ENCODE results near the gene SHC4.

The SHC4 gene

GRCh38 chr15:48832648-48833047 is 131.1 kb downstream of the SHC4 start:
- Histone ChIP-seq H3K27ac (replicated peaks) (no peak overlapping the region), H3K27me3 (ENCODE audit: insufficient read depth, poor library complexity, severe bottlenecking) (no peaks in the 10 kb centered on the region), H3K4me3 (replicated peaks; ENCODE audit: insufficient read depth, low read length) (no peak overlapping the region)
- no peak for TF ChIP-seq REST (IDR thresholded peaks at IDR 0.05; ENCODE audit: insufficient replicate concordance, low read depth)
- TF ChIP-seq, protein P1, sequence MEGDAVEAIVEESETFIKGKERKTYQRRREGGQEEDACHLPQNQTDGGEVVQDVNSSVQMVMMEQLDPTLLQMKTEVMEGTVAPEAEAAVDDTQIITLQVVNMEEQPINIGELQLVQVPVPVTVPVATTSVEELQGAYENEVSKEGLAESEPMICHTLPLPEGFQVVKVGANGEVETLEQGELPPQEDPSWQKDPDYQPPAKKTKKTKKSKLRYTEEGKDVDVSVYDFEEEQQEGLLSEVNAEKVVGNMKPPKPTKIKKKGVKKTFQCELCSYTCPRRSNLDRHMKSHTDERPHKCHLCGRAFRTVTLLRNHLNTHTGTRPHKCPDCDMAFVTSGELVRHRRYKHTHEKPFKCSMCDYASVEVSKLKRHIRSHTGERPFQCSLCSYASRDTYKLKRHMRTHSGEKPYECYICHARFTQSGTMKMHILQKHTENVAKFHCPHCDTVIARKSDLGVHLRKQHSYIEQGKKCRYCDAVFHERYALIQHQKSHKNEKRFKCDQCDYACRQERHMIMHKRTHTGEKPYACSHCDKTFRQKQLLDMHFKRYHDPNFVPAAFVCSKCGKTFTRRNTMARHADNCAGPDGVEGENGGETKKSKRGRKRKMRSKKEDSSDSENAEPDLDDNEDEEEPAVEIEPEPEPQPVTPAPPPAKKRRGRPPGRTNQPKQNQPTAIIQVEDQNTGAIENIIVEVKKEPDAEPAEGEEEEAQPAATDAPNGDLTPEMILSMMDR (IDR thresholded peaks at IDR 0.05; ENCODE audit: insufficient read depth, low read length): no peak
- TF ChIP-seq SPI1 (IDR thresholded peaks at IDR 0.05; ENCODE audit: borderline replicate concordance, low read depth): no peak
- TF ChIP-seq GABPA (IDR thresholded peaks at IDR 0.05; ENCODE audit: low read depth): no peak
- no peak for TF ChIP-seq POLR2AphosphoS5 (IDR thresholded peaks at IDR 0.05; ENCODE audit: low read depth)
- DNase-seq (ENCODE audit: low read depth in 1 of 2, low spot score in 1 of 2): no peak

DNA sequence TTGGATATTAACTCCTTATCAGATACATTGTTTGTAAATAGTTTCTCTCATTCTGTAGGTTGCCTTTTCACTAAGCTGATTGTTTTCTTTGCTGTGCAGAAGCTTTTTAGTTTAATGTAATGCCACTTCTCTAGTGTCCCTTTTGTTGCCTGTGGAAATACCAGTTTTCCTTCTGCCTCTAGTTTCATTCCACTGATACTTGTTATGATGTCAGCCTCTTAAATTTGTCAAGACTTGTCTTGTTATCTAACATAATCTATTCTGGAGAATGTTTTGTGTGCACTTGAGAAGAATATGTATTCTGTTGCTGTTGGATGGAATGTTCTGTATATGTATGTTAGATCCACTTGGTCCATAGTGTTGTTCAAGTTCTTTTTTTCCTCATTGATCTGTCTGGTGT is 134.8 kb downstream of the SHC4 start:
- no peak overlapping the region for H3K27ac ChIP-seq (replicated peaks)
- no peak for DNase-seq (ENCODE audit: low read depth in 1 of 2, low spot score in 1 of 2)
- H3K4me3 ChIP-seq (replicated peaks; ENCODE audit: insufficient read depth, low read length): no peak overlapping the region
- TF ChIP-seq SPI1 (IDR thresholded peaks at IDR 0.05; ENCODE audit: borderline replicate concordance, low read depth): no peak
- TF ChIP-seq GABPA (IDR thresholded peaks at IDR 0.05; ENCODE audit: low read depth): no peak
- TF ChIP-seq REST (IDR thresholded peaks at IDR 0.05; ENCODE audit: insufficient replicate concordance, low read depth): no peak
- no peaks in the 10 kb centered on the region for H3K27me3 ChIP-seq (ENCODE audit: insufficient read depth, poor library complexity, severe bottlenecking)

- no peak for DNase-seq (ENCODE audit: low read depth in 1 of 2, low spot score in 1 of 2)
- TF ChIP-seq GABPA (IDR thresholded peaks at IDR 0.05; ENCODE audit: low read depth): no peak
- no peak for TF ChIP-seq POLR2AphosphoS5 (IDR thresholded peaks at IDR 0.05; ENCODE audit: low read depth)
- no peak for TF ChIP-seq REST (IDR thresholded peaks at IDR 0.05; ENCODE audit: insufficient replicate concordance, low read depth)
- no peak for TF ChIP-seq SPI1 (IDR thresholded peaks at IDR 0.05; ENCODE audit: borderline replicate concordance, low read depth)
- TF ChIP-seq, protein P1 (IDR thresholded peaks at IDR 0.05; ENCODE audit: insufficient read depth, low read length): no peak
Observed at GRCh38 chr15:48828471-48828870, 135.2 kb downstream of the SHC4 start.

More at GRCh38 chr15:48828471-48828870, 135.2 kb downstream of the SHC4 start:
- Histone ChIP-seq H3K27me3 (ENCODE audit: insufficient read depth, poor library complexity, severe bottlenecking) (no peaks in the 10 kb centered on the region), H3K27ac (replicated peaks) (no peak overlapping the region), H3K4me3 (replicated peaks; ENCODE audit: insufficient read depth, low read length) (no peak overlapping the region)
